Measurements from ENCODE around the gene PLK5.

PLK5 gene

GRCh38 chr19:1555487-1556389, 31.9 kb downstream of the PLK5 start:
- no peak for DNase-seq (ENCODE audit: low spot score)

- DNase-seq (ENCODE audit: low spot score) = no peak
Observed at GRCh38 chr19:1556390-1557070, 32.7 kb downstream of the PLK5 start.

GRCh38 chr19:1558552-1558951, 34.7 kb downstream of the PLK5 start:
- DNase-seq (ENCODE audit: low spot score) = no peak

GRCh38 chr19:1560286-1560882, 36.5 kb downstream of the PLK5 start:
- no peak for DNase-seq (ENCODE audit: low spot score)

- DNase-seq (ENCODE audit: low spot score) = no peak
Observed at GRCh38 chr19:1561236-1561842, 37.5 kb downstream of the PLK5 start.

GRCh38 chr19:1563251-1563650, 39.4 kb downstream of the PLK5 start:
- no peak for DNase-seq (ENCODE audit: low spot score)

- peak; percentile 72 for DNase-seq (ENCODE audit: low spot score)
Observed at GRCh38 chr19:1566392-1567115, 42.7 kb downstream of the PLK5 start.

GRCh38 chr19:1567116-1567847, 43.4 kb downstream of the PLK5 start:
- DNase-seq (ENCODE audit: low spot score) = peak; percentile 34

GRCh38 chr19:1567848-1568227, 44.0 kb downstream of the PLK5 start:
- no peak for DNase-seq (ENCODE audit: low spot score)

GRCh38 chr19:1568320-1569019, 44.6 kb downstream of the PLK5 start, which contains the start of gene MEX3D:
Gene MEX3D, minus strand, starts transcription at chr19:1568325. Its CDS starts 267 bp downstream, at chr19:1568058.
- DNase-seq (ENCODE audit: low spot score) = peak; percentile 70

GRCh38 chr19:1569997-1570396, 46.1 kb downstream of the PLK5 start:
- DNase-seq (ENCODE audit: low spot score) = no peak

GRCh38 chr19:1570836-1571235, 47.0 kb downstream of the PLK5 start:
- no peak for DNase-seq (ENCODE audit: low spot score)

- no peak for DNase-seq (ENCODE audit: low spot score)
Observed at GRCh38 chr19:1571358-1571757, 47.5 kb downstream of the PLK5 start.

GRCh38 chr19:1572795-1573194, 48.9 kb downstream of the PLK5 start:
- no peak for DNase-seq (ENCODE audit: low spot score)

GRCh38 chr19:1574354-1575136, 50.7 kb downstream of the PLK5 start:
- no peak for DNase-seq (ENCODE audit: low spot score)

GRCh38 chr19:1575323-1576241, 51.7 kb downstream of the PLK5 start:
- no peak for DNase-seq (ENCODE audit: low spot score)

GRCh38 chr19:1576242-1577089, 52.6 kb downstream of the PLK5 start:
- no peak for DNase-seq (ENCODE audit: low spot score)

All from kidney capillary endothelial cell (primary cell).